H1 (cell line): ENCODE measurements around the gene GLB1L2. TPM values are rescaled to one million over a fixed set of nuclear protein-coding genes. Genes with fewer than 3 reads are reported as not detected.

Experiments used
- CTCF ChIA-PET: fragments of 300-600 bp; sonication (Branson Sonifier 250); formaldehyde crosslinking; loops from one replicate; lab custom pipeline; 2021; ENCODE audit not compliant: partially characterized antibody; lab: Charles Lee
- POLR2A ChIA-PET: fragments of 300-600 bp; sonication (Branson Sonifier 250); formaldehyde crosslinking; loops from one replicate; lab custom pipeline; 2021; ENCODE audit warnings: inconsistent platforms; ENCODE audit not compliant: partially characterized antibody; lab: Charles Lee
- DNase-seq, 2 experiments: peaks; one replicate each; pipeline versions ENCODE4 v3.0.0 to v3.0.0-alpha.2; 2010 to 2022; ENCODE audit warnings: low spot score in 2 of 2, low read depth in 1 of 2, mixed read lengths in 1 of 2
- FAIRE-seq: peaks from 2 replicates; lab custom pipeline; 2011; peaks lifted over from hg19 to GRCh38; lab: Jason Lieb, UNC
- H2AFZ ChIP-seq: 2 replicates; pipeline ENCODE4 v1.8.1; 2012; ENCODE audit warnings: low read length, inconsistent platforms
- H2AK5ac ChIP-seq: 2 replicates; pipeline ENCODE4 v1.6.1; 2013; ENCODE audit warnings: low read depth, low read length
- H2BK120ac ChIP-seq: replicated peaks from 2 replicates; pipeline ENCODE3; 2013; ENCODE audit warnings: low read depth, low read length, inconsistent platforms
- H2BK12ac ChIP-seq: 2 replicates; pipeline ENCODE4 v1.6.1; 2013; ENCODE audit warnings: low read depth, low read length
- H2BK15ac ChIP-seq: 2 replicates; pipeline ENCODE4 v1.6.1; 2013; ENCODE audit warnings: low read length
- H2BK20ac ChIP-seq: 2 replicates; pipeline ENCODE4 v1.6.1; 2013; ENCODE audit warnings: low read length
- H2BK5ac ChIP-seq: 2 replicates; pipeline ENCODE4 v1.6.1; 2013; ENCODE audit warnings: low read depth, low read length
- H3K14ac ChIP-seq: 2 replicates; pipeline ENCODE4 v1.6.1; 2013; ENCODE audit warnings: inconsistent platforms; ENCODE audit not compliant: insufficient read length
- H3K18ac ChIP-seq: 2 replicates; pipeline ENCODE4 v1.6.1; 2013; ENCODE audit warnings: low read length; ENCODE audit errors: extremely low read depth
- H3K23ac ChIP-seq: 2 replicates; pipeline ENCODE4 v1.6.1; 2013; ENCODE audit warnings: inconsistent platforms; ENCODE audit not compliant: insufficient read length
- H3K23me2 ChIP-seq: 2 replicates; pipeline ENCODE4 v1.6.1; 2013; ENCODE audit warnings: low read depth, low read length
- H3K27ac ChIP-seq: 2 replicates; pipeline ENCODE4 v1.6.1; 2011; ENCODE audit warnings: low read depth, low read length, inconsistent platforms
- H3K27me3 ChIP-seq, 4 experiments: replicated peaks in 1 of 4; 1 replicate in 1 of 4; 2 replicates in 3 of 4; pipeline versions ENCODE4 v1.6.1 to v1.8.1; 2011 to 2013; ENCODE audit warnings: low read length in 3 of 4, mild to moderate bottlenecking in 3 of 4, inconsistent platforms in 2 of 4, mixed read lengths in 2 of 4, moderate library complexity in 1 of 4; ENCODE audit not compliant: control insufficient read depth in 3 of 4, insufficient read depth in 3 of 4; ENCODE audit errors: extremely low read depth in 1 of 4
- H3K36me3 ChIP-seq, 4 experiments: 2 replicates each; pipeline versions ENCODE4 v1.6.1 to v1.8.1; 2011 to 2013; ENCODE audit warnings: mild to moderate bottlenecking in 4 of 4, low read length in 3 of 4, moderate library complexity in 2 of 4, control low read depth in 1 of 4, inconsistent platforms in 1 of 4; ENCODE audit not compliant: insufficient read depth in 4 of 4, control insufficient read depth in 2 of 4
- H3K4ac ChIP-seq: replicated peaks from 2 replicates; pipeline ENCODE3; 2013; ENCODE audit warnings: low read length, low read depth, mixed read lengths, inconsistent platforms; ENCODE audit not compliant: insufficient read length
- H3K4me1 ChIP-seq, 4 experiments: replicated peaks in 1 of 4; 1 replicate in 1 of 4; 2 replicates in 3 of 4; pipeline versions ENCODE4 v1.6.1 to v1.8.1; 2011 to 2013; ENCODE audit warnings: low read length in 3 of 4, inconsistent platforms in 2 of 4, mixed read lengths in 1 of 4; ENCODE audit not compliant: insufficient read depth in 4 of 4, control insufficient read depth in 3 of 4
- H3K4me2 ChIP-seq, 2 experiments: 2 replicates each; pipeline versions ENCODE4 v1.6.1 to v1.8.1; 2011 to 2013; ENCODE audit warnings: low read depth in 2 of 2, low read length in 2 of 2, control low read depth in 1 of 2, inconsistent platforms in 1 of 2, mild to moderate bottlenecking in 1 of 2; ENCODE audit not compliant: insufficient read depth in 1 of 2
- H3K4me3 ChIP-seq, 4 experiments: fragments of 200-600, 300-600 bp in 1 of 4; sonication (generic), shearing (Covaris generic), sonication (Bioruptor Twin) in 1 of 4; 2 replicates each; pipeline versions ENCODE4 v1.5.1 to v1.8.1; 2011 to 2016; ENCODE audit warnings: low read length in 4 of 4, low read depth in 3 of 4, control low read depth in 2 of 4, inconsistent platforms in 2 of 4, mild to moderate bottlenecking in 2 of 4, mixed read lengths in 1 of 4, moderate library complexity in 1 of 4; ENCODE audit not compliant: insufficient read depth in 2 of 4; ENCODE audit errors: extremely low read depth in 1 of 4
- H3K56ac ChIP-seq: replicated peaks from 2 replicates; pipeline ENCODE3; 2013; ENCODE audit warnings: low read depth, mild to moderate bottlenecking, mixed read lengths, low read length, inconsistent platforms; ENCODE audit not compliant: insufficient read length
- H3K79me1 ChIP-seq: 2 replicates; pipeline ENCODE4 v1.6.1; 2013; ENCODE audit warnings: low read depth, low read length, control low read depth
- H3K79me2 ChIP-seq, 2 experiments: 2 replicates each; pipeline versions ENCODE4 v1.6.1 to v1.8.1; 2012 to 2013; ENCODE audit warnings: low read length in 2 of 2, mild to moderate bottlenecking in 2 of 2, inconsistent platforms in 1 of 2; ENCODE audit not compliant: insufficient read depth in 2 of 2, control insufficient read depth in 1 of 2
- H3K9ac ChIP-seq, 4 experiments: replicated peaks in 1 of 4; 1 replicate in 1 of 4; 2 replicates in 3 of 4; pipeline versions ENCODE4 v1.6.1 to v1.8.1; 2011 to 2013; ENCODE audit warnings: low read depth in 3 of 4, low read length in 3 of 4, control low read depth in 2 of 4, mild to moderate bottlenecking in 2 of 4, moderate library complexity in 2 of 4, inconsistent platforms in 1 of 4; ENCODE audit errors: extremely low read depth in 1 of 4
- H3K9me3 ChIP-seq, 2 experiments: 2 replicates each; pipeline versions ENCODE4 v1.6.1 to v1.8.1; 2012 to 2013; ENCODE audit warnings: mild to moderate bottlenecking in 2 of 2, moderate library complexity in 2 of 2, control low read depth in 1 of 2, inconsistent platforms in 1 of 2, low read depth in 1 of 2, low read length in 1 of 2, mixed read lengths in 1 of 2; ENCODE audit not compliant: insufficient read depth in 2 of 2
- H4K20me1 ChIP-seq, 2 experiments: replicated peaks in 1 of 2; 2 replicates each; pipeline versions ENCODE3 to v1.8.1; 2011 to 2013; ENCODE audit warnings: inconsistent platforms in 2 of 2, low read length in 2 of 2, mild to moderate bottlenecking in 1 of 2; ENCODE audit not compliant: insufficient read depth in 2 of 2, control insufficient read depth in 1 of 2
- H4K5ac ChIP-seq: 2 replicates; pipeline ENCODE4 v1.6.1; 2013; ENCODE audit warnings: low read length, low read depth, mixed read lengths, inconsistent platforms; ENCODE audit not compliant: insufficient read length
- H4K8ac ChIP-seq: 2 replicates; pipeline ENCODE4 v1.8.0; 2013; ENCODE audit warnings: mild to moderate bottlenecking, moderate library complexity, low read length, inconsistent platforms; ENCODE audit not compliant: insufficient read depth; ENCODE audit errors: extremely low read depth
- H4K91ac ChIP-seq: replicated peaks from 2 replicates; pipeline ENCODE3; 2013; ENCODE audit warnings: low read length, mixed read lengths, inconsistent platforms; ENCODE audit not compliant: insufficient read length
- ATF3 ChIP-seq: IDR thresholded peaks from 2 replicates; pipeline ENCODE4 v1.6.1; 2011; ENCODE audit warnings: low read depth, mild to moderate bottlenecking, low read length; ENCODE audit not compliant: insufficient read depth
- BCL11A ChIP-seq, 2 experiments: IDR thresholded peaks; one replicate each; pipeline ENCODE4 v1.6.1; 2011; ENCODE audit warnings: low read depth in 2 of 2, low read length in 2 of 2, mild to moderate bottlenecking in 2 of 2
- CREB1 ChIP-seq: IDR thresholded peaks from 2 replicates; pipeline ENCODE4 v1.6.1; 2012; ENCODE audit warnings: inconsistent platforms
- EGR1 ChIP-seq: IDR thresholded peaks from 2 replicates; pipeline ENCODE4 v1.6.1; 2011; ENCODE audit warnings: low read depth, low read length, borderline replicate concordance
- HDAC2 ChIP-seq, 2 experiments: fragments of 300-600 bp in 1 of 2; sonication (generic) in 1 of 2; IDR thresholded peaks; 2 replicates each; pipeline ENCODE4 v1.6.1; 2011 to 2012; ENCODE audit warnings: low read depth in 2 of 2, low read length in 2 of 2, mild to moderate bottlenecking in 2 of 2, moderate library complexity in 2 of 2, borderline replicate concordance in 1 of 2, inconsistent platforms in 1 of 2
- JUND ChIP-seq: IDR thresholded peaks from 2 replicates; pipeline ENCODE4 v1.6.1; 2011; ENCODE audit warnings: mild to moderate bottlenecking, improper control_type of control experiment, low read length
- RNF2 ChIP-seq: fragments of 200-900, 300-1000 bp; sonication (generic); IDR thresholded peaks from 2 replicates; pipeline ENCODE4 v1.7.1; 2016; ENCODE audit warnings: borderline replicate concordance, low read depth, mild to moderate bottlenecking, antibody characterized with exemption, low read length; ENCODE audit not compliant: poor library complexity, severe bottlenecking; ENCODE audit errors: missing control alignments
- TAF1 ChIP-seq: IDR thresholded peaks from 2 replicates; pipeline ENCODE4 v1.6.1; 2011; ENCODE audit warnings: mild to moderate bottlenecking, low read depth, low read length
- TCF12 ChIP-seq: IDR thresholded peaks from 2 replicates; pipeline ENCODE4 v1.6.1; 2011; ENCODE audit warnings: low read depth, mild to moderate bottlenecking, low read length
- WGBS, 2 experiments: shearing (Covaris generic) in 1 of 2; methylation state at CpG; one replicate each; pipeline versions ENCODE4 v1.1.6 to v1.1.7; 2013 to 2015; ENCODE audit warnings: low lambda C conversion rate in 2 of 2, mixed read lengths in 2 of 2, inconsistent platforms in 1 of 2, low coverage in 1 of 2, missing lambda C conversion rate in 1 of 2; ENCODE audit not compliant: insufficient replicate concordance in 2 of 2, insufficient coverage in 1 of 2, insufficient read length in 1 of 2; ENCODE audit errors: extremely low coverage in 1 of 2, missing lambda C conversion rate in 1 of 2; 5-methylcytosine and 5-hydroxymethylcytosine counted together
- polyA plus RNA-seq, 7 experiments: library from polyadenylated mRNA; depleted of rRNA in 3 of 7; stranded (reverse) in 5 of 7; unstranded in 2 of 7; fragments of >200 nt in 5 of 7; fragments of 200-250 nt in 2 of 7; gene quantifications; 1 replicate in 5 of 7; 2 replicates in 1 of 7; 4 replicates in 1 of 7; pipeline versions ENCODE4 v1.2.1 to v1.2.3, GENCODE V29; 2011 to 2013; ENCODE audit warnings: missing spikeins in 2 of 7, mixed read lengths in 2 of 7
- total RNA-seq: library from RNA; stranded (reverse); fragmentation: NEBNext Ultra II Directional; extraction: Animal tissue kit (Norgen Biotek cat#: 25700); gene quantifications from 2 replicates; pipeline ENCODE4 v1.2.1, GENCODE V29; 2021
- TF ChIP-seq, protein P1 (sequence below): IDR thresholded peaks from 2 replicates; pipeline ENCODE4 v1.6.1; 2012; ENCODE audit warnings: low read length, inconsistent platforms
- TF ChIP-seq, protein P2 (sequence below): IDR thresholded peaks from 2 replicates; pipeline ENCODE4 v1.6.1; 2012; ENCODE audit warnings: inconsistent platforms

Gene GLB1L2
- total and polyA plus RNA-seq, 2 of the 8 experiments (the other 6 are each of a cell fraction or from before 2014, with no cell fraction given) = 4.4 to 7.9 TPM

- CTCF ChIA-PET = interaction anchor here (1.0 kb wide), 1 partner anchor 48 kb away, joined by 3 read pairs; no protein-coding TSS in a partner anchor
- no peak for TF ChIP-seq TAF1
- TF ChIP-seq, protein P1, sequence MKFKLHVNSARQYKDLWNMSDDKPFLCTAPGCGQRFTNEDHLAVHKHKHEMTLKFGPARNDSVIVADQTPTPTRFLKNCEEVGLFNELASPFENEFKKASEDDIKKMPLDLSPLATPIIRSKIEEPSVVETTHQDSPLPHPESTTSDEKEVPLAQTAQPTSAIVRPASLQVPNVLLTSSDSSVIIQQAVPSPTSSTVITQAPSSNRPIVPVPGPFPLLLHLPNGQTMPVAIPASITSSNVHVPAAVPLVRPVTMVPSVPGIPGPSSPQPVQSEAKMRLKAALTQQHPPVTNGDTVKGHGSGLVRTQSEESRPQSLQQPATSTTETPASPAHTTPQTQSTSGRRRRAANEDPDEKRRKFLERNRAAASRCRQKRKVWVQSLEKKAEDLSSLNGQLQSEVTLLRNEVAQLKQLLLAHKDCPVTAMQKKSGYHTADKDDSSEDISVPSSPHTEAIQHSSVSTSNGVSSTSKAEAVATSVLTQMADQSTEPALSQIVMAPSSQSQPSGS = no peak
- TF ChIP-seq CREB1 = no peak
- TF ChIP-seq TCF12 = no peak
- no peak for TF ChIP-seq HDAC2 (IDR thresholded peaks at IDR 0.05; ENCODE audit: borderline replicate concordance in 1 of 2, low read depth in 2 of 2, low read length in 2 of 2)
- TF ChIP-seq BCL11A (IDR thresholded peaks at IDR 0.05; ENCODE audit: low read depth in 2 of 2, low read length in 2 of 2) = no peak
- TF ChIP-seq, protein P2, sequence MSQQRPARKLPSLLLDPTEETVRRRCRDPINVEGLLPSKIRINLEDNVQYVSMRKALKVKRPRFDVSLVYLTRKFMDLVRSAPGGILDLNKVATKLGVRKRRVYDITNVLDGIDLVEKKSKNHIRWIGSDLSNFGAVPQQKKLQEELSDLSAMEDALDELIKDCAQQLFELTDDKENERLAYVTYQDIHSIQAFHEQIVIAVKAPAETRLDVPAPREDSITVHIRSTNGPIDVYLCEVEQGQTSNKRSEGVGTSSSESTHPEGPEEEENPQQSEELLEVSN = no peak
- no peak for TF ChIP-seq EGR1
- no peak for TF ChIP-seq ATF3
- no peak for TF ChIP-seq RNF2
- no peak for TF ChIP-seq JUND
Measured at GRCh38 chr11:134322553-134322952, 9.2 kb upstream of the GLB1L2 start.

More at GRCh38 chr11:134322553-134322952, 9.2 kb upstream of the GLB1L2 start:
- H2BK20ac ChIP-seq = no peak overlapping the region
- no peak overlapping the region for H2BK5ac ChIP-seq
- FAIRE-seq (no peak), DNase-seq (no peak)
- no peak overlapping the region for H4K5ac ChIP-seq
- no peaks in the 10 kb centered on the region for H3K4me1 ChIP-seq
- H3K18ac ChIP-seq = no peak overlapping the region
- H3K36me3 ChIP-seq = peaks cover 0 to 18% (median 8%) of the 10 kb centered on the region in 4 experiments; a peak in 4 of 8 replicates
- no peak overlapping the region for H3K4me3 ChIP-seq
- H3K14ac ChIP-seq = no peak overlapping the region
- H3K4ac ChIP-seq = no peak overlapping the region
- no peaks in the 10 kb centered on the region for H3K23me2 ChIP-seq
- H3K4me2 ChIP-seq = no peak overlapping the region
- H4K8ac ChIP-seq = no peak overlapping the region
- no peak overlapping the region for H2AK5ac ChIP-seq
- no peak overlapping the region for H2BK12ac ChIP-seq
- H3K9me3 ChIP-seq = peaks cover 0 to 2% of the 10 kb centered on the region in 2 experiments; a peak in 1 of 4 replicates
- H3K79me1 ChIP-seq = no peaks in the 10 kb centered on the region
- H3K79me2 ChIP-seq = no peaks in the 10 kb centered on the region
- no peak overlapping the region for H2BK120ac ChIP-seq
- H3K27me3 ChIP-seq = no peaks in the 10 kb centered on the region
- POLR2A ChIA-PET = no interaction called here
- H3K56ac ChIP-seq = no peak overlapping the region
- no peak overlapping the region for H4K91ac ChIP-seq
- H3K27ac ChIP-seq = no peak overlapping the region
- WGBS, 2 experiments = 90% methylated on average over 4 of the region's 4 CpGs; no CpG with 5 or more reads in 1 of the 2 experiments
- H3K23ac ChIP-seq = no peak overlapping the region
- no peak overlapping the region for H2BK15ac ChIP-seq
- H4K20me1 ChIP-seq = no peaks in the 10 kb centered on the region
- no peak overlapping the region for H2AFZ ChIP-seq
- no peak overlapping the region for H3K9ac ChIP-seq
